Thyroid gland (tissue), 4 donors: Measurements from ENCODE around the gene OTOF.

Experiments used
- POLR2A ChIP-seq, 2 donors: fragments of 450-650 bp; IDR thresholded peaks; one replicate each; pipeline ENCODE4 v1.6.1; 2017; ENCODE audit warnings: antibody characterized with exemption in 2 of 2, mild to moderate bottlenecking in 2 of 2, moderate library complexity in 1 of 2
- TF ChIP-seq, protein P1 (sequence below), 6 experiments: fragments of 200-600 bp in 3 of 6; fragments of 450-650 bp in 3 of 6; sonication (generic) in 3 of 6; IDR thresholded peaks; one replicate each; pipeline ENCODE4 v1.5.1; 2016 to 2019; ENCODE audit warnings: antibody characterized with exemption in 6 of 6, mild to moderate bottlenecking in 2 of 6, inconsistent platforms in 1 of 6, moderate library complexity in 1 of 6

GRCh38 chr2:26480566-26481423 is 2.9 kb upstream of the OTOF start:
- no peak for TF ChIP-seq POLR2A (IDR thresholded peaks at IDR 0.05)
- TF ChIP-seq, protein P1, sequence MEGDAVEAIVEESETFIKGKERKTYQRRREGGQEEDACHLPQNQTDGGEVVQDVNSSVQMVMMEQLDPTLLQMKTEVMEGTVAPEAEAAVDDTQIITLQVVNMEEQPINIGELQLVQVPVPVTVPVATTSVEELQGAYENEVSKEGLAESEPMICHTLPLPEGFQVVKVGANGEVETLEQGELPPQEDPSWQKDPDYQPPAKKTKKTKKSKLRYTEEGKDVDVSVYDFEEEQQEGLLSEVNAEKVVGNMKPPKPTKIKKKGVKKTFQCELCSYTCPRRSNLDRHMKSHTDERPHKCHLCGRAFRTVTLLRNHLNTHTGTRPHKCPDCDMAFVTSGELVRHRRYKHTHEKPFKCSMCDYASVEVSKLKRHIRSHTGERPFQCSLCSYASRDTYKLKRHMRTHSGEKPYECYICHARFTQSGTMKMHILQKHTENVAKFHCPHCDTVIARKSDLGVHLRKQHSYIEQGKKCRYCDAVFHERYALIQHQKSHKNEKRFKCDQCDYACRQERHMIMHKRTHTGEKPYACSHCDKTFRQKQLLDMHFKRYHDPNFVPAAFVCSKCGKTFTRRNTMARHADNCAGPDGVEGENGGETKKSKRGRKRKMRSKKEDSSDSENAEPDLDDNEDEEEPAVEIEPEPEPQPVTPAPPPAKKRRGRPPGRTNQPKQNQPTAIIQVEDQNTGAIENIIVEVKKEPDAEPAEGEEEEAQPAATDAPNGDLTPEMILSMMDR (IDR thresholded peaks at IDR 0.05) = no peak
